Measurements from ENCODE around the gene TCEANC2. TPM values are rescaled to one million over a fixed set of nuclear protein-coding genes. Genes with fewer than 3 reads are reported as not detected.

Gene TCEANC2
- total RNA-seq, 2 donors from 2014 or later: 2.5 to 5.0 TPM

DNA sequence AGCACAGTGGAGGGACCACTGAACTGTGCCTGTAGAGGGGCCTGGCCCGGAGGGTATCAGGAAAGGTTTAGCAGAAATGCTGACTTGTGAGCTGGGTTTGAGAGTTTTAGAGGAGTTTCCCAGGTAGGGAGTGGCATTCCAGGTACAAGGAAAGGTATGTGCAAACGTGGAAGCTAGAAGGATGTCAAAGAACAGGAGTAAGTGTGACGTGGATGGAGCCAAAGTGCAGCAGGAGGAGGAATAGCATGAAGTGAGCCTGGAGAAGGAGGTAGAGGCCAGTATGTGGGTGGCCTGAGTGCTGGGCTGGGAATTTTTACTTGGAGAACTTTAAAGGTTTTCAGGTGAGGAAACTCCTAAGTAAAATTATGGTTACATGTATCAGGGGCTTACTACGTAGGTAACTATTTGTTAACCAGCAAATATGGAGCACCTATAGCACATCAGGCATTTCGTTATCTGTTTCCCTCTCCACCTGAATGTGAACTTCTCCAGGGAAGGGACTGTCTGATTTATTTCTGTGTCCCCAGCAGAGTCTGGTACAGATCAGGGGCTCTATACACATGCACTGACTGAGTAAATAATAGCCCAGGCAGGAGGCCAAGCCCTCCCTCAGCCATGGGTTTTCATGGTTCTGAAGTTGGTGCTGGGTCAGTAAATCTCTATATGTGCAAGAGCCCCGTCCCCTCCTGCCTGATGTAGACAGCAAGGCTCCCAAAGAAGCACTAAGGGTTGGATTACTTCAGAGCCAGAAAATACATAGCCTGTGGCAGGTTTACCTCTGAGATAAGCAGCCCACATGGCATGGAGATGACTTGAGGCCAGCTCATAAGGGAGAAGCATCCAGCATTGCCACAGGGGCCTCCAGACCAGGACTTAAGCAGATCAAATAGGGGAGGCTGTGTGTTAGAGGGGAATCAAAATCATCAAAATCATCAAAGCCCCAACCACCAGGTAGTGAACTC, 56.0 kb downstream of the TCEANC2 start:
- Histone ChIP-seq H3K9me3 (no peaks in the 10 kb centered on the region), H3K4me1 (replicated peaks) (no peaks in the 10 kb centered on the region), H3K27me3 (replicated peaks; ENCODE audit: insufficient read depth) (no peaks in the 10 kb centered on the region), H3K4me3 (no peak overlapping the region), H3K36me3 (no peaks in the 10 kb centered on the region), H3K27ac (no peak overlapping the region)
- intact Hi-C loops (cut with DNase I): no loop called here
- TF ChIP-seq POLR2AphosphoS5 (IDR thresholded peaks at IDR 0.05): no peak
- TF ChIP-seq, protein P1, sequence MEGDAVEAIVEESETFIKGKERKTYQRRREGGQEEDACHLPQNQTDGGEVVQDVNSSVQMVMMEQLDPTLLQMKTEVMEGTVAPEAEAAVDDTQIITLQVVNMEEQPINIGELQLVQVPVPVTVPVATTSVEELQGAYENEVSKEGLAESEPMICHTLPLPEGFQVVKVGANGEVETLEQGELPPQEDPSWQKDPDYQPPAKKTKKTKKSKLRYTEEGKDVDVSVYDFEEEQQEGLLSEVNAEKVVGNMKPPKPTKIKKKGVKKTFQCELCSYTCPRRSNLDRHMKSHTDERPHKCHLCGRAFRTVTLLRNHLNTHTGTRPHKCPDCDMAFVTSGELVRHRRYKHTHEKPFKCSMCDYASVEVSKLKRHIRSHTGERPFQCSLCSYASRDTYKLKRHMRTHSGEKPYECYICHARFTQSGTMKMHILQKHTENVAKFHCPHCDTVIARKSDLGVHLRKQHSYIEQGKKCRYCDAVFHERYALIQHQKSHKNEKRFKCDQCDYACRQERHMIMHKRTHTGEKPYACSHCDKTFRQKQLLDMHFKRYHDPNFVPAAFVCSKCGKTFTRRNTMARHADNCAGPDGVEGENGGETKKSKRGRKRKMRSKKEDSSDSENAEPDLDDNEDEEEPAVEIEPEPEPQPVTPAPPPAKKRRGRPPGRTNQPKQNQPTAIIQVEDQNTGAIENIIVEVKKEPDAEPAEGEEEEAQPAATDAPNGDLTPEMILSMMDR (IDR thresholded peaks at IDR 0.05): no peak
- TF ChIP-seq POLR2A (IDR thresholded peaks at IDR 0.05): no peak
- whole genome bisulfite sequencing: 81% methylated on average over 6 of the region's 6 CpGs
- DNase-seq (ENCODE audit: low spot score): no peak

DNA sequence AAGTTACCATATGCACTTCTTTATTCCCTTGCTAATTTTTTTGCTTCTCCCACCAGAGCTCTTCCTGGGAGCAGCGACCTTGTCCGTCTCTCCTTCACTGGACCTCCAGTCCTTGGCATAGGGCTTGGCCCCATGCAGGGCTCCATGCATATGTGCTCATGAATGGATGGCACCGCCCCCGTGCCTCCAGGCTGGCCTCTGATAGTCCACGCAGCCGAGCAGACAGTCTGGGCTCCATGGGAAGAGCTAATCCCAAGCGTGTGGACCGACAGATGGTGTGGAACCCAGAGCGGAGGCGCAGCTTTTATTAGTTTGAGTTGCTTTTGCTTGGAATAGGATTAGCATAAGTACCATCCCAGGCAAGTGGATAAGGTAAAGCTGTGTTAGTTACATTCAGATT, 57.6 kb downstream of the TCEANC2 start:
- H3K36me3 ChIP-seq: no peaks in the 10 kb centered on the region
- H3K27ac ChIP-seq: no peak overlapping the region
- no peaks in the 10 kb centered on the region for H3K4me1 ChIP-seq (replicated peaks)
- H3K9me3 ChIP-seq: no peaks in the 10 kb centered on the region
- intact Hi-C loops (cut with DNase I): no loop called here
- TF ChIP-seq POLR2A (IDR thresholded peaks at IDR 0.05) (no peak), POLR2AphosphoS5 (IDR thresholded peaks at IDR 0.05) (no peak)
- TF ChIP-seq, protein P1 (IDR thresholded peaks at IDR 0.05): no peak
- H3K27me3 ChIP-seq (replicated peaks; ENCODE audit: insufficient read depth): no peaks in the 10 kb centered on the region
- WGBS: 97% methylated on average over 10 of the region's 10 CpGs
- no peak overlapping the region for H3K4me3 ChIP-seq
- no peak for DNase-seq (ENCODE audit: low spot score)

DNA sequence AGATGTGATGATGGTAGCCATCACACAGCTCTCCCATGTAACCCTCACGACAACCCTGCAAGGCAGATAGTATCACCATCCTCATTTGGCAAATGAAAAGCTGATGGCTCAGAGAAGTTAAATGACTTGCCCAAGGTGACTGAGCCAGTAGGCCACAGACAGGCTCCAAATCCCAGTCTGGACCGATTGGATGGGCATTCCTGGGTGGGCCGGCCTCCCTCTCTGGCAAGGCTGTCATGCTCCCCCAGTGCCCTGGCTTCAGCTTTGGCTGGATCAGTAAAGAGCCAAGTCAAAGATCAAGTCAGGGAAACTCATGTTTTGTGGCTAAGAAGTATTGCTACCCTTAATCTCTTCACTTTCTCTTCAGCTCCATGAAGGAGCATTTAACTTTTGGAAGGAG, 58.2 kb downstream of the TCEANC2 start:
- H3K4me3 ChIP-seq: no peak overlapping the region
- intact Hi-C loops (cut with DNase I): no loop called here
- no peaks in the 10 kb centered on the region for H3K4me1 ChIP-seq (replicated peaks)
- no peaks in the 10 kb centered on the region for H3K36me3 ChIP-seq
- no peaks in the 10 kb centered on the region for H3K9me3 ChIP-seq
- 89% methylated on average over 3 of the region's 3 CpGs for WGBS
- H3K27me3 ChIP-seq (replicated peaks; ENCODE audit: insufficient read depth): no peaks in the 10 kb centered on the region
- no peak overlapping the region for H3K27ac ChIP-seq
- TF ChIP-seq POLR2AphosphoS5 (IDR thresholded peaks at IDR 0.05) (no peak), POLR2A (IDR thresholded peaks at IDR 0.05) (no peak)
- DNase-seq (ENCODE audit: low spot score): no peak

DNA sequence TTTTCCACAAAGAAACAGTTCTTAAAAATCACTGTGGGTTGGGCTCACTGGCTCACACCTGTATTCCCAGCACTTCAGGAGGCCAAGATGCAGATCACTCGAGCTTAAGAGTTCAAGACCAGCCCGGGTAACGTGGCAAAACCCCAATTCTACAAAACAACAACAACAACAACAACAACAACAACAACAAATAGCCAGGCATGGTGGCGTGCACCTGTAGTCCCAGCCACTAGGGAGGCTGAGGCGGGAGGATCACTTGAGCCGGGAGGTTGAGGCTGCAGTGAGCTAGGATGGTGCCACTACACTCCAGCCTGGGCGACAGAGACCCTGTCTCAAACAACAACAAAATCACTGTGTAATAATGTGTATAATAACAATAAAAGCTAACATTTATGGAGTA, 58.6 kb downstream of the TCEANC2 start:
- WGBS: 92% methylated on average over 7 of the region's 7 CpGs
- intact Hi-C loops (cut with DNase I): no loop called here
- Histone ChIP-seq H3K9me3 (no peaks in the 10 kb centered on the region), H3K4me3 (no peak overlapping the region), H3K27ac (no peak overlapping the region), H3K36me3 (no peaks in the 10 kb centered on the region), H3K27me3 (replicated peaks; ENCODE audit: insufficient read depth) (no peaks in the 10 kb centered on the region), H3K4me1 (replicated peaks) (no peaks in the 10 kb centered on the region)
- no peak for DNase-seq (ENCODE audit: low spot score)
- TF ChIP-seq POLR2AphosphoS5 (IDR thresholded peaks at IDR 0.05): no peak
- TF ChIP-seq, protein P1 (IDR thresholded peaks at IDR 0.05): no peak
- no peak for TF ChIP-seq POLR2A (IDR thresholded peaks at IDR 0.05)

DNA sequence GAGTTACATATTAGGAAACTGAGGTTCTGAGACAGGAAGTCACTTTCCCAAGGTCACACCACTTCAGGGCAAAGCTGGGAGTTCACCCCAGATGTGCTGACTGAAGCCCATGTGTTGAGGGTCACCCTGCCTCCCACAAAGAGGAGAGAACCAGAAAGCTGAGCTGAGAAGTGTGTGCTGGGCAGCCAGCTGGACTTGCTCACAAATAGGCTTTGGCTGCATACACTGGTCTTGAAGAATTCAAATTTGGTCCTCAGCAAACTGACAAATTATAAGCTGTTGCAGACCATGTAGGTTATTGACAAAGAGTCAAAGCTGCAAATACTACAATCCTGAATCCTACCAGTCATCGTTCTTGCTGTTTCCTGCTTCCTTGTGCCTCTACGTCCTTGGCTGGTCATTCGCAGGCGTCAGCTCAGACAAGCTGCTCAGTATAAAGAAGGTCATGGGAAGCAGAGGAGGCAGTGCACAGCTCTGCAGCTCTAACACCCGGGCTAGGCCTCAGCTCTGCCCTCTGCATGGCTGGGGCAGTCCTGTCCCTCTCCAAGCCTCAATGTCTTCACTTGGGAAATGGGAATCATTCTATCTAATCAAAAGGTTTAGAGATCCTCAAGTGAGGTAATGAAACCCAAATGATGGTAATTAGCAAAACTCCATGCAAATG, 59.4 kb downstream of the TCEANC2 start:
- intact Hi-C loops (cut with DNase I): no loop called here

More for the DNA sequence above, 59.4 kb downstream of the TCEANC2 start:
- TF ChIP-seq, protein P1 (IDR thresholded peaks at IDR 0.05): no peak
- TF ChIP-seq POLR2AphosphoS5 (IDR thresholded peaks at IDR 0.05): no peak
- no peak for TF ChIP-seq POLR2A (IDR thresholded peaks at IDR 0.05)
- no peak for DNase-seq (ENCODE audit: low spot score)
- no peak overlapping the region for H3K27ac ChIP-seq
- H3K36me3 ChIP-seq: no peaks in the 10 kb centered on the region
- H3K4me3 ChIP-seq: no peak overlapping the region
- H3K9me3 ChIP-seq: no peaks in the 10 kb centered on the region
- H3K27me3 ChIP-seq (replicated peaks; ENCODE audit: insufficient read depth): no peaks in the 10 kb centered on the region
- WGBS: 73% methylated on average over 5 of the region's 5 CpGs
- H3K4me1 ChIP-seq (replicated peaks): no peaks in the 10 kb centered on the region
